HG03460 (cell line): ENCODE measurements around the gene MTA3.
"Not testable (repeated sequence)": the region's sequence is repeated elsewhere in the genome, so short reads cannot be mapped to it uniquely, and the experiment has no call there.

Experiments used
- ATAC-seq: cut with Tn5 transposase; IDR thresholded peaks from one replicate; pipeline ENCODE4 v1.9.1; 2021; ENCODE audit not compliant: unreplicated experiment

Gene MTA3

DNA sequence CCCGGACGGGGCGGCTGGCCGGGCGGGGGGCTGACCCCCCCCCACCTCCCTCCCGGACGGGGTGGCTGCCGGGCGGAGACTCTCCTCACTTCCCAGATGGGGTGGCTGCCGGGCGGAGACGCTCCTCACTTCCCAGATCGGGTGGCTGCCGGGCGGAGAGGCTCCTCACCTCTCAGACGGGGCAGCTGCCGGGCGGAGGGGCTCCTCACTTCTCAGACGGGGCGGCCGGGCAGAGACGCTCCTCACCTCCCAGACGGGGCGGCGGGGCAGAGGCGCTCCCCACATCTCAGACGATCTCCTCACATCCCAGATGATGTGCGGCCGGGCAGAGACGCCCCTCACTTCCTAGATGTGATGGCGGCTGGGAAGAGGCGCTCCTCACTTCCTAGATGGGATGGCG, 37.7 kb downstream of the MTA3 start:
- ATAC-seq, result not testable (repeated sequence)

DNA sequence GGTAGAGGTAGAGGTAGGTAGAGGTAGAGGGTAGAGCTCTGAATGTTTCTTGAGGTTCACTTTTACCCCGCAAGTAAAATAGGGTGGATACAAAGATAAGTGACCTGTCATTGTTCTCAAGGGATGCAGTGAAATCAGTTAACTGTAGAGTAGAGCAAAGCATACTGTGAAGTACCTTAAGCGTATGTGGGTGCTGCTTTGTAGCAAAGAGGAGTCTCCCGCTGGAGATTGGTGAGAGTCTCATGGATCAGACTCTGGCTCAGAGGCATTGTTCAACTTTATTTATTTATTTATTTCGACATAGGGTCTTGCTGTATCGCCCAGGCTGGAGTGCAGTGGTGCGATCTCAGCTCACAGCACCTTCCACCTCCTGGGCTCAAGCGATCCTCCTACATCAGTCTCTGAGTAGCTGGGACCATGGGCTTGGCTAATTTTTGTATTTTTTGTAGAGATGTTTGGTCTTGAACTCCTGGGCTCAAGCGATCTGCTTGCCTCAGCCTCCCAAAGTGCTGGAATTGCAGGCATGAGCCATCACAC, 38.7 kb downstream of the MTA3 start:
- no peak for ATAC-seq

DNA sequence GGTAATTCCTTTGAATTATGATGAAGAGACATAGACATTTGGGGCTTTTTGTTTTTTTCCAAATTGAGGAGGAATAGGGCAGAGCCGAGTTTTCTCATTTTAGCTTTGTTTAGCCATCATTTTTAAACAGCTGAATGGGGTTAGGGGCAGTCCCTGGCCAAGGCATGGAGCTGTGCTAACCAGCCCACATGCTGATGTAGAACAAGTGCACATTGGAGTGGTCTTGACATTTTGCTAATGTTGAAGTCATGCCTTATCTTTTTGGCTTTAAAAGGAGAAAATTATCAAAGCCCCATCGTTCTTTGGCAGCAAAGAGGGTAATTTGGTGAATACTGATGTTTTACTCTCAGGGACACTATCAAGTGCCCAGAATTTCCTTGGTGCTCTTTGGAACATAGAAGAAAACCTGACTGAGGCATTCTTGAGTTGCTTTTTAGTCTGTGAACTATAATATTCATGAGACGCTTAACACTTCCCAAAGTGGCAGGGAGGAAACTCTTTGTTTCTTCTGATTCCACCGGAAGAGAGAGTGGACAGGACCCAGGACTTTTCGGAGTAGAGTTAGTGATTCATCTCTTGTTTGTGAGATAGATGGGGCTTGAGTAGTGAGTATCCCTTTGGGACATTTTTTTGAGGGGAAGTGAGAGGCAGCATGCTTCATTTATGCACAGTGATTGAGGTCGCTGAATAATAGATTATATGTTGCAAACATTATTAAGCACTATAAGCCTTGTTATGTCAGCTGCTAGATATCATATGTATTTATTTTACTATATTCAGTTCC, 45.0 kb downstream of the MTA3 start:
- no peak for ATAC-seq

DNA sequence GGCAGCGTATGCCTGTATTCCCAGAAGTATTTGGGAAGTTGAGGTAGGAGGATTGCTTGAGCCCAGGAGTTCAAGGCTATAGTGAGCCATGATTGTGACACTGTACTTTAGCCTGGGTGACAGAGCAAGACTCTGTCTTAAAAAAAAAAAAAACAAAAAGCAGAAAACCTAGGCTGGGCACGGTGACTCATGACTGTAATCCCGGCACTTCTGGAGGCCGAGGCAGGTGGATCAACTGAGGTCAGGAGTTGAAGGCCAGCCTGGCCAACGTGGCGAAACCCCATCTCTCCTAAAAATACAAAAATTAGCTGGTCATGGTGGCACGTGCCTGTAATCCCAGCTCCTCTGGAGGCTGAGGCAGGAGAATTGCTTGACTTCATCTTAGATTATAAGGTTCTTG, 46.4 kb downstream of the MTA3 start:
- ATAC-seq, result no peak

DNA sequence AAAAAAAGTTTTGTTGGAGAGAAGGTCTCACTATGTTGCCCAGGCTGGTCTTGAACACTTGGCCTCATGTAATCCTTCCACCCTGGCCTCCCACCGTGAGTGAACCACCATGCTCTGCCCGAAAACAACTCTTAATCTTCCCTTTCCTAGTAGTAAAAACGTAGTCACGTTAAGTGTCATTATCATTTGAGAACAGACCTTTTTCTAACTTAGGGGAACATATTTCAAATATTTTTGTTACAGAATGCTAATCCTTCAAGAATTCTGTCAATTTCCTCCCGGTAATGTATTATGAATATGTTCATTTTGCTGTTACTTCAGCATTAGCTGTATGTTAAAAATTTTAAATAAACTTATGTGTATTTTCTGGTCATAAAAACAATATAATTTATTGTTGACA, 49.7 kb downstream of the MTA3 start:
- ATAC-seq, result no peak

DNA sequence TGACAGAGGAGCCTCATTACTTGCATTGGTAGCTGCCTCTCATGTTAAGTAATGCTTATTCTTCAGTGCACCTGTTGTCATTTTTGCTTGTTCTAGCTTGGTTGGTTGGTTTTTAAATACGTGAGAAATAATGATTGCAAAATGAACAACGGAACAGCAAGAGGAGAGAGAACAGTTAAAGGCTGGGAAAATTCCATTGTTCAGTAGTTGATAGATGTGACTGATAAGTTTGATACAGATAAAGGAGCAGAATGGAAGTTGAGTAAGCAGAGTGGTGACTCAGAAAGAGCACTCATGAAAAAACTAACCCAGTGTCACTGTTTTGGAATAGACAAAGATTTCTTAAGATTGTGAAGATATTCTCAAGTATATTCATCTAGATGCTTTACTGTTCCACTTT, 50.5 kb downstream of the MTA3 start:
- no peak for ATAC-seq

DNA sequence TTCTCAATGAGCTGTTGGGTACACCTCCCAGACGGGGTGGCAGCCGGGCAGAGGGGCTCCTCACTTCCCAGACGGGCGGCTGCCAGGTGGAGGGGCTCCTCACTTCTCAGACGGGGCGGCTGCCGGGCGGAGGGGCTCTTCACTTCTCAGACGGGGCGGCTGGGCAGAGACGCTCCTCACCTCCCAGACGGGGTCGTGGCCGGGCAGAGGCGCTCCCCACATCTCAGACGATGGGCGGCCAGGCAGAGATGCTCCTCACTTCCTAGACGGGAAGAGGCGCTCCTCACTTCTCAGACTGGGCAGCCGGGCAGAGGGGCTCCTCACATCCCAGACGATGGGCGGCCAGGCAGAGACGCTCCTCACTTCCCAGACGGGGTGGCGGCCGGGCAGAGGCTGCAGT, 53.2 kb downstream of the MTA3 start:
- ATAC-seq, result not testable (repeated sequence)

DNA sequence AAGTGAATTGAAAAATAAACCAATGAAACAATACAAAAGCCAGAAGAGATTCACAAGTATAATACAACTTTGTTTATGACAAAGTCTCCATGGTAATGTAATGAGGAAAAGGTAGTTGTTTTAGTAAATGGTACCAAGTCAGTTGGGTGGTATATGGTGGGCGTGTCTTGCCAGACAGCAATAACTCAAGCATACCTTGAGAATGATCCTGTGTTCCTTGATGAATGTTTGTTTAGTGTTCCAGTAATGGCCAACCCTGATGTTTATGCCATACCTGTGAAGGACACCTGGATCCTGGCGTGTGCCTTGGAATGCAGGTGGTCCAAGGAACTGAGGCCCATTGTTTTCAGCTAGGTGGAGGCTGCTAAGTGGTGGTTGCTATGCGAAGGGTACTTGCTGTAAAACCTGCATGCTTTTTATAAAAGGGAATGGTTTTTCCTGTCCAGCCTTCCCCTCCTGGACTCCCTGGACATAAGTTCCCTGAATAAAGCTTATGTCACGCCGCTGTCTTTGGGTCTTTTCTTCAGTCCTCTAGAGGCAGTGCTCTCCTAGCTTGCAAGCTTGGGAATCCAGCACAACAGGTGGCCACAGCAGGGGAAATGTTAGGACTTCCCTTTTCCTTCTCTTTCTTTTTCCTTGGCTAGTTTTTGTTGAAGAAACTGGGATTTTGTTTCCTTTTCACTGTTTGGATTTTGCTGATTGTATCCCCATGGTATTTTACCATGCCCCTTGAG, 54.7 kb downstream of the MTA3 start:
- no peak for ATAC-seq

DNA sequence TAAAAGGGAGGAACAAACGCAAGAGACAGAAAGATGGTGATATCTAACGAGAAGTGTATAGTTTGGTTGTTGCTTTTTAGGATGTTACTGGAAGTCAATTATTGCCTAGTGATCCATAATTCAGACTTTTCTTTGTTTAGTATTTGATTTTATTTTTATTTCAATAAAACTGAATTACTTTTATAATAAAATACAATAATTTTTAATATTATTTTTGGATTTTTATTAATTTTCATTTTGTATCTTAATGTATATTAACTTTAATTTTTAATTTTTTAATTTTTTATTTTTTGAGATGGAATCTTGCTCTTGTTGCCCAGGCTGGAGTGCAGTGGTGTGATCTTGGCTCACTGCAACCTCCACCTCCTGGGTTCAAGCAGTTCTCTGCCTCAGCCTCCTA, 55.6 kb downstream of the MTA3 start:
- no peak for ATAC-seq

DNA sequence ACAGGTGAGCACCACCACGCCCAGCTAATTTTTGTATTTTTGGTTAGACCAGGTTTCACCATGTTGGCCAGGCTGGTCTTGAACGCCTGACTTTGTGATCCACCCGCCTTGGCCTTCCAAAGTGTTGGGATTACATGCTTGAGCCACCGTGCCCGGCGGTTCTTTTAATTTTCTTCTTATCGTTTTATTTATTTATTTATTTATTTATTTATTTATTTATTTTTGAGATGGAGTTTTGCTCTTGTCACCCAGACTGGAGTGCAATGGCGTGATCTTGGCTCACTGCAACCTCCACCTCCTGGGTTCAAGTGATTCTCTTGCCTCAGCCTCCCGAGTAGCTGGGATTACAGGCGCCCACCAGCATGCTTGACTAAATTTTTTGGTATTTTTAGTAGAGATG, 59.6 kb downstream of the MTA3 start:
- not testable (repeated sequence) for ATAC-seq

DNA sequence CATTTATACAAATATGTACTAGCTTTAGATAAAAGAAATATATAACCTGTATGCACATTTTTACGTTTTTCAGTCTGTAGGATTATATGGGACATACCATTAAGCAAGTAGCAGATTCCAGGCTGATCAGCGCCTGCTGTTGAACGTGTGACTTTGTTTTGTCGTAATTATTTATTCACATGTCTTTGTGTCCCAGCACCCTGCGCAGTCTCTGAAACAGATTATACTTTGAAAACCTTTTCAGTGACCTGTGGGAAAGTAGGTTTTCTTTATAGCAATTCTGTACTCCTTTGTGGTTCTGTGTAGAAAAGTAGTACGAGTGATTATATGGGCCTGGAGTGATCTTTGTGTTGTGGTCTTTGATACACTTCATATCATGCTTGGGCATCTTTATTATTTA, 68.5 kb downstream of the MTA3 start:
- no peak for ATAC-seq

DNA sequence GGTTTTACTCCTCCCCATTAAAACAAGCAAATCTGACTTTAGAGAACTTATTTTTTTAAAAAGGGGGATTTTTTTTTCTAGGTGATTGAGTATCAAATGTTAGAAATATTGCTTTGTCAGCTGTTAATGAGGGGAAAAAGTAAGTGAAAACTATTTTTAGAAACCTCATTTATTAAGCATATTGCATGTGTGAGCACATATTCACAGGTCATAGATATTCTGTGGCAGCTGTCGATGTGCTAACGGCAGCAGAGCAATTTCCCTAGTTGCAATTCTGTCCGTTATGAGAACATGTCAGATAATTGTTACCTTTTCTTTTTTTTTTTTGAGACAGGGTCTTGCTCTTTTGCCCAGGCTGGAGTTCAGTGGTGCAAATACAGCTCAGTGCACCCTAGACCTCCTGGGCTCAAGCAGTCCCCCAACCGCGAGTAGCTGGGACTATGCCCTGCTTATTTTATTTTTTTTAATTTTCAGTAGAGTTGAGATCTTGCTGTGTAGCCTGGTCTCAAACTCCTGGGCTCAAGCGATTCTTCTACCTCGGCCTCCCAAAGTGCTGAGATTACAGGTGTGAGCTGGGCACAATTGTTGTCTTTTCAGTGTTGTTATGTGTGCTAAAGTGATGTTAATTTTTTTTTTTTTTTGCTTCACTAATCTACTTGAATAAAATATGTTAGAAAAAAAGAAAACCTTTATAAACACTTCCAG, 69.8 kb downstream of the MTA3 start:
- no peak for ATAC-seq

DNA sequence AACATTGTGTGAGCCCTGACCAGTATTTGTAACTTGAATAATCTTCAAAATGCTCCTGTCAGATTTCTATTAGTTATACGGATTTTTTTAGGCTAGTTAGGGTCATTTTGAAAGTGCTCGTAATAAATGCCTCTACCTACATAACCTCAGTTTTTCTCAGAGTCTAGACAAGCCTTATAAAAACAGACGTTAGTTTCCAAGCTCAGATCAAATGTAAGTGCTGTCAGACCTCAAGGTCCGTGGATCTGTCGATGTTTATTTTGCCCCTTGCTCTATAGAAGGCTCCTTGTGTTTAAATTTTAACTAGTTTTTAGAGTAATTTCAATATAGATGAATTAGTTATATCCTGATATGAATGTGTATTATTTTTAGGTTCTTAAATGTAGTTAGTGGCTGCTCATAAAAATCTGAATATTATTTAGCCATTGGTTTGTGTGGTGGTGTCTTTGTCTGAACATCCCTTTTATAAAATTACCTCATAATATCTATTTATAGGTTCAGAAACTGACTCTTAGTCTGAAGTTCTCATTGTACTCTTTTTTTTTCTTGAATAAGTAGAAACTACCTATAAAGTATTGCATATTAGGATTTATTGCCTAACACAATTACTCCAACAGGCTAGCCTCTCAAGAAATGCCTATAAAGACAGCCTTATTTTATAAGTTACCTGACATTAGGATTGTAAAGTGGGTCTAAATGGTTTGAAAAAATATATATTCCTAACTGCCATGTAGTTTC, 71.1 kb downstream of the MTA3 start:
- no peak for ATAC-seq

DNA sequence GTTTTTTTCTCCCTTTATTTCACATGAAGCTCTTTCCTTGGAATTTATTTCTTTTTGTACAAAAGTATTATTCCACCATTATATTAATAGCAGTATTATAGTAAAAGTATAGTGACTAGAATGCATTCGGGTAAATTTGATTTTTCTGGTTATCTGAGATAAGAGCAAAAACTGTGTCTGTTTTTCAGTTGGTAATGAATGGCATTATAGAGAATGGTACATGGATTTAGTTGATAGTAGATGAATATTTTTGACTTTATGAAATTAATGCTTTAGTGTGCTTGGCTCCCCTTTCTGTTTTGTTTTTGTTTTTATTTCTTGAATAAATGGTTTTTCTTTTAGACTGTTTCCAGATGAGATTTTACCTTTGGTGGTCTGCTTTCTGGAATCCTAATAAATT, 71.8 kb downstream of the MTA3 start:
- ATAC-seq, result no peak

DNA sequence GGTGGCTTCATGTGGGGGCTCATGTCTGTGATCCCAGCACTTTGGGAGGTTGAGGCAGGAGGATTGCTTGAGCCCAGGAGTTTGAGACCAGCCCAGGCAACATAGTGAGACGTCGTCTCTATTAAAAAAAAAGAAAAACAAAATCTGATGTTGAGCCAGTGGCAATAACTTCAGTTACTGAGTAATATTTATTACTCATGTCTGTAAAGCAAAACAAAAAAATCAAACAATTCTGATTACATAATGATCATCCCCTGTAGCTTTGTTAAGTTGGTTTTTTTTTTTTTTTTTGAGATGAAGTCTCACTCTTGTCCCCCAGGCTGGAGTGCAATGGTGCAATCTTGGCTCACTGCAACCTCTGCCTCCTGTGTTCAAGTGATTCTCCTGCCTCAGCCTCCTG, 73.9 kb downstream of the MTA3 start:
- ATAC-seq, result not testable (repeated sequence)

DNA sequence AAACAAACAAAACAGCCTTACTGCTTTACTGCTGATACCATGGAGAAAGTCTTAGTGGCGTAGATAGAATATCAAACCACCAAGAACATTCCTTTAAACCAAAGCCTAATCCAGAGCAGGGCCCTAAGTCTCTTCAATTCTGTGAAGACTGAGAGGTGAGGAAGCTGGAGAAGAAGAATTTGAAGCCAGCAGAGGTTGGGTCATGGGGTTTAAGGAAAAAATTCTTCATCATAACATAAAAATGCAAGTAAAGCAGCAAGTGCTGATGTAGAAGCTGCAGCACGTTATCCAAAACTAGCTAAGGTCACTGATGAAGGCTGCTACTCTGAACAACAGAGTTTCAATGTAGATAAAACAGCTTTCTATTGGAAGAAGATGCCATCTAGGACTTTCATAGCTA, 77.1 kb downstream of the MTA3 start:
- ATAC-seq, result no peak

DNA sequence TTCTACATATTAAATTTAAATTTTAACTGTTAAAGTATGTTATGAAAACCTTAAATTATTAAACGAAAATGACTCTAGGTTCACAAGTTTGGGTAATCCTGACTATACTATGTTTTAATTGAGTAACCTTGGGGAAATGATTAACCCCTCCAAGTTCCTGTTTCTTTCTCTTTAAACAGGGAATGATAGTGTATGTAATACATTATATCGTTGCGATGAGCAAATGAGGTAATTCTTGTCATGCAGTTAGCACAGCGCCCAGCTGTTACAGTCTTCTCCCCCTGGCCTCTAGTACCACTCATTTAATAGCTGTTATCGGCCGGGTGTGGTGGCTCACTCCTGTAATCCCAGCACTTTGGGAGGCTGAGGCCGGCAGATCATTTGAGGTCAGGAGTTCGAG, 80.4 kb downstream of the MTA3 start:
- no peak for ATAC-seq

DNA sequence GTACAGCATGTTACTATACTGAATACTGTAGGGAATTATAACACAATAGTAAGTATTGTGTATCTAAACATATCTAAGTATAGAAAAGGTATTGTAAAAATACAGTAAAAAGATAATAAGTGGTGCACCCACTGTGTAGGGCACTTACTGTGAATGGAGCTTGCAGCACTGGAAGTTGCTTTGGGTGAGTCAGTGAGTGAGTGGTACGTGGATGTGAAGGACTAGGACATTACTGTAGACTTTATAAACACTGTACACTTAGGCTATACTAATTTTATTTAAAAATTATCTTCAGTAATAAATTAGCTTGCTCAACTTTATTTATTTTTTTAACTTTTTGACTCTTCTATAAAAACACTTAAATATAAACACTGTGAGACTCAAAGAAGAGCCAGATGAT, 82.6 kb downstream of the MTA3 start:
- ATAC-seq, result no peak

DNA sequence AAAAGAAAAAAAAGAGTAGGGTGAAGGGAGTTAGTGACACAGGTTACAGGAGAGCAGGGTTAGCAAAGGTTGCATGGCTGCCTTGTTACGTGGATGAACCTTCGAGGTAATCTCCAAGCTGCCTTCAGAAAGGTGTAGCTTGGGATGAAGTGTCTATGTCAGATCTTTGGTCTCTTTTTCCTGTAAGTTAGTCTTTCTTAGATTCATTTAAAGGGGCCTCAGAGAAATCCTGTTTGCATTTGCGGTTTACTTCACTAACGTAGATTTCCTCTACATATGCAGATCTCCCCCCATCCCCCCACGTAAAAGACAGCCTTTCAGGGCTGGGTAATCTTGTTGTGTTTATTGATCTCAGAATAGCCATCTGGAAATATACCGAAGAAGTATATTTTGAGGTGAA, 83.7 kb downstream of the MTA3 start:
- no peak for ATAC-seq

DNA sequence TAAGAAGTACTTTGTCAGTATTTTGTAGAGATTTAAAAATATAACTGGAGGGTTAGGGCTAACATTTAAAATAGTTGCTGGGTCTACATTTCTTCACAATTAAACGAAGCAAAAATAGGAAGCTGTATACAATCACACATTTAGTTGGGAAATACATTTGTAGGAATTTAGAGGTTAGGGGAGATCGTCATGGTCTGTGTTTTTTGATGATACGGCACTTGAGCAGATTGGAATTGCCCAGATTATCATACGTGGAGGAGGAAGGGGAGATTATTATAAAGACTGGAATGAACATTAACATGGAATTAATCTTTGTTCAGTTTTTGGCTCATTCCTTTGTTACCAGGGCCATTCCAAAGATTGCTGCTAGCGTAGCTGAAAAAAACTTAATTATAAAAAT, 84.6 kb downstream of the MTA3 start:
- no peak for ATAC-seq

DNA sequence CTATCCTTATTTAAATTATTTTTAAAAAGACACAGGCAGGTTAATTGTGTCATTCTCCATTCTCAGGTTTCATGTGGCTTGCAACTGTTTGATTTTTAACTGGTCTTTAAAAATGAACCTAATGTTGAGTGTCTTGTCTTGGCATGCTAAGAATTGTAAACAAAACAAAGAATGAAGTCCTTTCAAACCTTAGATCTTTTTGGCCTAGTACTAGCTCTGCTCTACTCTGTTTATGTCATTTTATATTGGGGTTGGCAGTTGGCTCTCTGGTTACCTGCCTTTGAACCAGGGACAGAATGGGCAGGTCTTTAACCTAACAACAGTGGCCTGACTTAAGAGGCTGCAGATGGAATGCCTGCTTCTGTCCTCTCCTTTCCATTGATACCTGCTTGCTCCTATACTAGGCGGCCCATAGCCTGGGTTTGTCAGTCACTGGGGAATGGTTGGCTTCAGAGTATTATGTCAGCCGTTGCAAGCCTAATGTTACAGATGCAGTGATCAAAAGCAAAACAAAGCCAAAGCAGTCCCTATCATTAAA, 85.5 kb downstream of the MTA3 start:
- ATAC-seq, result no peak
